Activated CD8-positive, alpha-beta memory T cell treated with anti-CD3 and anti-CD28 coated beads, Interleukin-2, amount 50 U/mL, for 48 hours (primary cell): ENCODE results near the gene BIN2.
"Not testable (repeated sequence)": the region's sequence is repeated elsewhere in the genome, so short reads cannot be mapped to it uniquely, and the experiment has no call there.

Experiments used
- DNase-seq: peaks from one replicate; pipeline ENCODE4 v3.0.0-alpha.2; 2020

Gene BIN2

DNA sequence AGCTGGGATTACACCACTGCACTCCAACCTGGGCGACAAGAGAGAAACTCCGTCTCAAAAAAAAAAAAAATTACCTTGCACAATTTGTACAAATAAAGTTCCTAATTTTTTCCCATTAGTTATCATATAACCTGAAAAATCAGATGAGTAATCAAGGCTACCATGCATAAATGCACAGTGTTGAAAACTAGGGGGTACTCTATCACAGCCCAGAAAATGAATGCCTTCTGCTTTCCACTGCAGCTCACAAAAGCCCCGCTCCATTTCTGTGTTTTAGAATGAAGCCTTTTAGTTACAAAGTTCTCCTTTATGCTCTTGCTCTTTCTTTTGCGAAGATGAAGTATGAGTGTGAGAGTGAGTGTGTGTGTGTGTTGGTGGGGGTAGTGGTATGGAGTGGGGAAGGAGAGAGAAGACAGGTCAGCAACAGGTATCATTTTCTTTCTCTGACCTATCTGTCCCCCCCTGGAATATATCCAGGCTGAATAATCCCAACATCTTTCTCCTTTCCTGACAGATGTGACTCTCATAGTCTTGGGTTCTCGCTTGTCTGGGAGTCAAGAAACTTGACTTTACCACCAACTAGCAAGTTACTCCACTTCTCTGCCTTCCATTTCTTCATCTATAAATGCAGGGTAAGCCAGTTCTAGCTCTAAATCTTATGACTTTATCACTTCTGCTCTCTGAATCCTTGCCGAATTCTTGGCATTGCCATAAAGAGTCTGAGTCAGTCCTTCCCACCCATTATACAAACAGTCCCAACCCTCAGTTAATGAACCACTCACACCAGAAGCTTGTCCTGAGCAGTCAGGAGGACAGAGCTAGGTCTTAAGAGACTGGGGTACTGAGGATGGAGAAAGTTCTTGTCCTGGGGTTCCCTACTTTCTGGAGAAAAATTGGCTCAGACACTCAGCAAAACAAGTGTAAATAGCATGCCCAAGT lies 16.1 kb downstream of the BIN2 start:
- DNase-seq, result no peak

DNA sequence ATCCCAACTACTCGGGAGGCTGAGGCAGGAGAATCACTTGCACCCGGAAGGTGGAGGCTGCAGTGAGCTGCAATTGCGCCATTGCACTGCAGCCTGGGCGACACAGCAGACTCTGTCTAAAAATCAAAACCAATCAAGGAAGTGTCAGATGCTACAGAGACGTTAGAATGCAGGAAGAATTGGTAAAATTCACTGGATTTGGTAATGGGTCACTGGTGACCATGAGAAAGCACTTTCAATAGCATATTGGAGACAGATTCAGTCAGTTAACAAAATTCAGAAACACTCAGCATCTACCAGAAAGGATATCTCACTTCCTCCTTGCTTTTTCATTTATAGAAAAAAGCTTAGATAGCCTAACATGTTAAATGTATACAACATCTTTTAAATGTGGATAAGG lies 17.5 kb downstream of the BIN2 start:
- DNase-seq, result no peak

DNA sequence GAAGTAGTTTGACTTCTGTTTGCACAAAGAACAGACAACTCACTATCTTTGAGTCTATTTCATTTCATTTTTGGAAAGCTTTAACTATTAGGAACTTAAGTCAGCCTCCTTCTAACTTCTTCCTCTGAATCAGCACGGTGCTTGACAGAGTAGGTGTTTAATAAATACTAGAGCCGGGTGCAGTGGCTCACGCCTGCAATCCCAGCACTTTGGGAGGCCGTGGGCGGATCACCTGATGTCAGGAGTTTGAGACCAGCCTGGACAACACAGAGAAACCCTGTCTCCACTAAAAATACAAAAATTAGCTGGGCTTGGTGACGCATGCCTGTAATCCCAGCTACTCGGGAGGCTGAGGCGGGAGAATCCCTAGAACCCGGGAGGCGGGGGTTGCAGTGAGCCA lies 23.2 kb downstream of the BIN2 start:
- not testable (repeated sequence) for DNase-seq

DNA sequence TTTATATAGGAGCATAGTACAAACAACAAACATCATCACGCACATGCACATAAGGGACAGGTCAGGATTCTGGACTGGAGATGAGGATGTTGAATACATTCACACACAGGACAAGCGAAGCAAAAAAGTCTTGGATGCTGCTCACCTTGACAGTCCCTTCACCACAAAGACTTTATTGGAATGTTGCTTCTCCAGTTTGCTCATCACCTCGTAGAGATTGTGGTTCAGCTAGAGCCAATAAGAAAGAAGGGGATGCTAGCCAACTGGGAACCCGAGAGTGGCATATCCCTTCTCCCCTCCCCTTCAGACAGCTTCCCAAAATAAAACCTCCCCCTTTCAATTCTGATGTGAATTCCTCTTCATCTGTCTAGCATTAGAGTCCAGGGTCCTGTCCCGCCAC lies 28.3 kb downstream of the BIN2 start:
- DNase-seq, result no peak

DNA sequence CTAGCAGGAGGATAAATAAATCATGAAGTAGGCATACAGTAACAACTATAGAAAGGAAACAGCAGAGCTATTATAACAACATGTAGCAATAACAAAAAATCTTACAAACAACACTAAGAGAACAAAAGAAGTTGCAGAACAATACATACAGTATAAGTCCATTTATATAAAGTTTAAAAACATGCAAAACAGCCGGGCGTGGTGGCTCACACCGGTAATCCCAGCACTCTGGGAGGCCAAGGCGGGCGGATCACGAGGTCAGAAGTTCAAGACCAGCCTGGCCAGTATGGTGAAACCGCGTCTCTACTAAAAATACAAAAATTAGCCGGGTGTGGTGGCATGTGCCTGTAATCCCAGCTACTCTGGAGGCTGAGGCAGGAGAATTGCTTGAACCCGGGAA lies 29.9 kb downstream of the BIN2 start:
- DNase-seq, result not testable (repeated sequence)

- DNase-seq, result no peak
These were observed 30.3 kb downstream of the BIN2 start for GRCh38 chr12:51293696-51294095.

- not testable (repeated sequence) for DNase-seq
These were observed 32.1 kb downstream of the BIN2 start for GRCh38 chr12:51291603-51292513.

GRCh38 chr12:51285843-51286242 lies 38.1 kb downstream of the BIN2 start:
- no peak for DNase-seq

DNA sequence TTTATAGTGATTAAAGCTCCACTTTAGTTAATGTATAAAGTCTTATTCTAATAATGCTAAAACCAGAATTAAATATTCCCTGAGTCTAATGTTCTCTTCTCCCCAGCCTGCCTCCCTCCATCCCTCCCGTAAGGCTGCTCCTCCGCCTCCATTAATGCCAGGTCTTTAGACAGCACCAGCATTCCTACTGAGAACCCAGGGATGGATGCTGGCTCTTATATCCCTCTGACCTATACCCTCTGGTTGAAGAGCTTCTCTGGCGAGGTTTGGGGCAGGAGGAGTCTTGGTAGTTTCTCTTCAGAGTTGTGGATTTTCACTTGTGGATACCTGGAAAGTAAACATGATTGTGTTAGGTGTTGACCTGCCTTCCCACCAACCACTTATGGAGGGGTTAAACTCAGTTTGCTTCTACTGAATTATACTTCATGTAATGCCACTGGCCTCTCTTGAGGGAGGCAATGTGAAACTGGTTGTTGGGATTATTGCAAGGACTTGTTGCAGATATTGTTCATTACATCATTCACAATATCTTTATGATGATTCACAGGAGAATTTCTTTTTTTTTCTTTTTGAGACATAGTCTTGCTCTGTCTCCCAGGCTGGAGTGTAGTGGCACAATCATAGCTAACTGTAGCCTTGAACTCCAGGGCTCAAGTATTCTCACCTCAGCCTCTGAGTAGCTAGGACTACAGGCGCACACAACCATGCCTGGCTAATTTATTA lies 42.6 kb downstream of the BIN2 start:
- no peak for DNase-seq

GRCh38 chr12:51275088-51275487 lies 48.9 kb downstream of the BIN2 start:
- no peak for DNase-seq

DNA sequence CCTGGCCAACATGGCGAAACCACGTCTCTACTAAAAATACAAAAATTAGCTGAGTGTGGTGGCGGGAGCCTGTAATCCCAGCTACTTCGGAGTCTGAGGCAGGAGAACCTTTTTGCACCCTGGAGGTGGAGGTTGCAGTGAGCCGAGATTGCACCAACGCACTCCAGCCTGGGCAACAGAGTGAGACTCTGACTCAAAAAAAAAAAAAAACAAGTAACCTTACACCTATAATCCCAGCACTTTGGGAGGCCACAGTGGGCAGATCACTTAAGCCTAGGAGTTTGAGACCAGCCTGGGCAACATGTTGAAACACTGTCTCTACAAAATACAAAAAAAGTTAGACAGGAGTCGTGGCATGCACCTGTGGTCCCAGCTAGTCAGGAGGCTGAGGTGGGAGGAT lies 51.2 kb downstream of the BIN2 start:
- DNase-seq, result not testable (repeated sequence)

DNA sequence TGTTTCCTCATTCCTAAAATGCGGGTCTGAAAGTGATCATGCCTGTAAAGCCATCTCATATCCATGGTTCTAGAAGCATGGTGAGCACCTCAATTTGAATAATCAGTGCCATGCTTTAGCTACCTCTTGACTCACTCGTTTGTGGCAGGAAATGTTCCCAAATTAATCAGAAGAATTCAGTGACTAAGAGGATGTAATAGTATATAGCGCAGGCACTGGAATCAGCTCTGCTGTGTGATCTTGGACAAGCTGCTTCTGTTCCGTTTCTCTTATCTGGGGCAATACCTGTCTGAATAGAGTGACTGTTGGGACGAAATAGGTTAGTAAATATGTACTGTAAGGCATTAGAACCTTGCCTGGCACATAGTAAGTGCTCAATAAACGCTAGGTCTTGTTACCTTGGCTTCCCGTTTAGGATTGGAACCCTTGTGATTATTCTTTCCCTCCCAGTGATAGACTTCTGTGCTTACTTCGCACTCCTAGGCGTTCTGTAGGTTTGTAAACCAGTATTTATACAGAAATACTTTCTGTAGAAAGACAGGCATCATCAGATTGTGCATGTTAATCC lies 52.9 kb downstream of the BIN2 start:
- no peak for DNase-seq

- DNase-seq, result peak; percentile 70
These were observed 53.7 kb downstream of the BIN2 start, which contains the start of gene SMAGP for GRCh38 chr12:51270067-51270950. Gene SMAGP, minus strand, starts transcription at chr12:51270415. Its CDS starts 1,137 bp downstream, at chr12:51269278.

GRCh38 chr12:51269174-51270066 lies 54.6 kb downstream of the BIN2 start:
- DNase-seq, result peak; percentile 69

DNA sequence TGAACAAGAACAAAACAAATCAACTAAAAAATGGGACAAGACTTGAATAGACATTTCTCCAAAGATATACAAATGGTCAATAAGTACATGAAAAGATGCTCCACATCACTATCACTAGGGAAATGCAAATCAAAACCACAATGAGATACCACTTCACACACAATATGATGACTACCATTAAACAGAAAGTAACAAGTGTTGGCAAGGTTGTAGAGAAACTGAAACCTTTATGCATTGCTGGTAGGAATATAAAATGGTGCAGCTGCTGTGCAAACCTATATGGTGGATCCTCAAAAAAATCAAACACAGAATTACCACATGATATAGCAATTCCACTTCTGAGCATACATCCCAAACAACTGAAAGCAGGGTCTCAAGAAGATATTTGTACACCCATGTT lies 59.0 kb downstream of the BIN2 start:
- no peak for DNase-seq

DNA sequence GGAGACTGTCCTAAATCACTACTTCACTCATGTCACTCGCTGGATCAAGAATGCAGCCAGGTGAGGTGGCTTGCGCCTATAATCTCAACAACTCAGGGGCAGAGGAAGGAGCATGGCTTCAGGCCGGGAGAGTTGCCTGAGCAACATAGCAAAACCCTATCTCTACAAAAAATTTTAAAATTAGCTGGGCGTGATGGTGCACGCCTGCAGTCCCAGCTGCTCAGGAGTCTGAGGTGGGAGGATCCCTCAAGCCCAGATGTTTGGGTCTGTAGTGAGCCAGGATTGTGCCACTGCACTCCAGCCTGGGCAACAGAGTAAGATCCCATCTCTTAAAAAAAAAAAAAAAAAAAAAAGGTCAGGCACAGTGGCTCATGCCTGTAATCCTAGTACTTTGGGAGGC lies 59.7 kb downstream of the BIN2 start:
- no peak for DNase-seq

- no peak for DNase-seq
These were observed 60.6 kb downstream of the BIN2 start for GRCh38 chr12:51263341-51263740.

DNA sequence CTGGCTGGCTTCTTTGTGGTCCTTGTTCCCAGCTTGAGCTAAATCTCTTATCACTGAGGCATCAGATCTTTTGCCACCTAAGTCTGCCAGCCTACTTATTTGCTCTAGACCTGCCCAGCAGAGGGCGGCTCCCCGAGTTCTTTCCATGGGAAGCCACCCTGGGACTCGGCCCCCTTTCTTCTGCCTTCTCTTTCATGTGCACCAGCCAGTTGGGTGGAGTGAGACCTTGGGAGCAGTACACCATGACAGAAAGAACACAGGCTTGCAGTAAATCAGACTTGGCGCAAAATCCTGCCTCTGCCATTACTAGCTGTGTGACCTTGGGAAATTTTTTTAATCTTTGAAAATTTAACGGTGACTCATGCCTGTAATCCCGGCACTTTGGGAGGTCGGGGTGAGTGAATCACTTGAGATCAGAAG lies 61.2 kb downstream of the BIN2 start:
- DNase-seq, result no peak

DNA sequence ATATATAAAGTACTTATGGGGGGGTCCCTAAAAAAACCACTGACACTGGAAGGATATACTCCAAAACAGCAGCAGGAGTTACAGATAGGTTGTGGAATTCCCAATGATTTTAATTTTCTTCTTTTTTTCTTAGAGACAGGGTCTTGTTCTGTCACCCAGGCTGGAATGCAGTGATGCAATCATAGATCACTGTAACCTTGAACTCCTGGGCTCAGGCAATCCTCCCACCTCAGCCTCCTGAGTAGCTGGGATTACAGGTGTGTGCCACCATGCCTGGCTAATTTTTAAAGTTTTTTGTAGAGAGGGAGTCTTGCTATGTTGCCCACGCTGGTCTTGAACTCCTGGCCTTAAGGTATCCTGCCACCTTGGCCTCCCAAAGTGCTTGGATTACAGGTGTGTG lies 64.4 kb downstream of the BIN2 start:
- DNase-seq, result not testable (repeated sequence)

DNA sequence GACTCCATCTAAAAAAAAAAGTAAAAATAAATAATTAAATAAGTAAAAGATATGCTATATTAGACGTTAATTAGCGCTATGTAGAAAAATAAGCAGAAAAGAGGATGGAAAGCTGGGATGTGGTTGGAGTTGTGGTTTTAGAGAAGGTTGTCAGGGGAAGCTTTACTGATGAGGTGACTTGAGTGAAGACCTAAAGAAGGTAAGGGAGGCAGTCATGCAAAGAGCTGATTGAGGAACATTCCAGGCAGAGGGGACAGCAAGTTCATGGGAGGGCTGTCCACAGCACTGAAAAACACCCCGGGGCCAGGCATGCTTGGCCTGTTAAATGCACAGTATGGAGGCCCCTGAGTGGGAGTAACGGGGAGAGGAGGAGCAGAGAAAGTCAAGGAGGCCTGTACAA lies 69.4 kb downstream of the BIN2 start:
- no peak for DNase-seq
